ENCODE measurements around the gene SLC22A5. TPM values are rescaled to one million over a fixed set of nuclear protein-coding genes. Genes with fewer than 3 reads are reported as not detected.

SLC22A5 gene
- total RNA-seq, result 1 to 10 TPM; 4.0 to 4.1 TPM

DNA sequence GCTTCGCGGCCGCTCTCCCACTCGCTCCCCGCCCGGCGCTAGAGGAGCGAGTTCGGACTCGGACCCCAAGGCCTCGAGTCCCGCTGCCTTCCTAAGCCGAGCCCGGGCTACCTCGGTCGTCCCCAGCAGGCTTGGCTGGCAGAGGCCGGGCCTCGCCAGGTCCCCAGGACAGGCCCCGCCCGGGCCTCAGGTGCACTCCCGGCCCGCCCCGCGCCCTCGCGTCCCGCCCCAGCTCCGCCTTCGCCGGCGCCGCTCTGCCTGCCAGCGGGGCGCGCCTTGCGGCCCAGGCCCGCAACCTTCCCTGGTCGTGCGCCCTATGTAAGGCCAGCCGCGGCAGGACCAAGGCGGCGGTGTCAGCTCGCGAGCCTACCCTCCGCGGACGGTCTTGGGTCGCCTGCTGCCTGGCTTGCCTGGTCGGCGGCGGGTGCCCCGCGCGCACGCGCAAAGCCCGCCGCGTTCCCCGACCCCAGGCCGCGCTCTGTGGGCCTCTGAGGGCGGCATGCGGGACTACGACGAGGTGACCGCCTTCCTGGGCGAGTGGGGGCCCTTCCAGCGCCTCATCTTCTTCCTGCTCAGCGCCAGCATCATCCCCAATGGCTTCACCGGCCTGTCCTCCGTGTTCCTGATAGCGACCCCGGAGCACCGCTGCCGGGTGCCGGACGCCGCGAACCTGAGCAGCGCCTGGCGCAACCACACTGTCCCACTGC is at the start of gene SLC22A5:
Gene SLC22A5, plus strand, starts transcription at position 237 of the 707 bp plus-strand sequence. Its CDS starts 263 bp downstream, at position 500.
- TF ChIP-seq CTCF (IDR thresholded peaks at IDR 0.05), result no peak
- Mint-ChIP-seq H3K9me3 (no peaks in the 10 kb centered on the region), H3K4me3 (peak within 1 kb of the TSS; percentile 82), H3K36me3 (ENCODE audit: low read depth) (no peaks in the 10 kb centered on the region), H3K27me3 (no peaks in the 10 kb centered on the region), H3K4me1 (ENCODE audit: low read depth) (peaks cover 28% of the 10 kb centered on the region), H3K27ac (peak within 1 kb of the TSS; percentile 84)
- ATAC-seq (peak; percentile 96), DNase-seq (peak; percentile 73)
- CTCF ChIA-PET, result interaction anchor here (0.8 to 2.3 kb wide), 13 partner anchors 8 to 451 kb away, joined by 3 to 15 read pairs (median 4); partner anchors contain the start of gene SLC22A4
- POLR2A ChIA-PET, result interaction anchor here (1.0 to 1.6 kb wide), 8 partner anchors 9 to 144 kb away, joined by 3 to 7 read pairs (median 4); partner anchors contain the start of genes IRF1 and SLC22A4
- intact Hi-C loops (cut with micrococcal nuclease), result loop anchor here (10.0 kb wide), 1 partner anchor 305 kb away; the partner anchor contains the start of gene IL3

- CTCF ChIA-PET, result interaction anchor here (1.2 kb wide), 1 partner anchor 92 kb away, joined by 3 read pairs; the partner anchor contains the start of gene P4HA2
- no peak for TF ChIP-seq CTCF (IDR thresholded peaks at IDR 0.05)
- POLR2A ChIA-PET, result interaction anchor here (0.7 kb wide), 1 partner anchor 14 kb away, joined by 3 read pairs; no protein-coding TSS in a partner anchor
- ATAC-seq (no peak), DNase-seq (no peak)
- H3K4me3 Mint-ChIP-seq, result no peak overlapping the region
- intact Hi-C loops (cut with micrococcal nuclease), result no loop called here
- H3K9me3 Mint-ChIP-seq, result no peaks in the 10 kb centered on the region
- no peaks in the 10 kb centered on the region for H3K27me3 Mint-ChIP-seq
- no peaks in the 10 kb centered on the region for H3K36me3 Mint-ChIP-seq (ENCODE audit: low read depth)
- H3K27ac Mint-ChIP-seq, result no peak overlapping the region
- H3K4me1 Mint-ChIP-seq (ENCODE audit: low read depth), result no peaks in the 10 kb centered on the region
Measured at GRCh38 chr5:132319975-132320374, 49.5 kb upstream of the SLC22A5 start.

- H3K4me1 Mint-ChIP-seq (ENCODE audit: low read depth), result no peaks in the 10 kb centered on the region
- DNase-seq (no peak), ATAC-seq (no peak)
- H3K9me3 Mint-ChIP-seq, result no peaks in the 10 kb centered on the region
- POLR2A ChIA-PET, result no interaction called here
- no peak overlapping the region for H3K27ac Mint-ChIP-seq
- CTCF ChIA-PET, result no interaction called here
- no peak for TF ChIP-seq CTCF (IDR thresholded peaks at IDR 0.05)
- H3K4me3 Mint-ChIP-seq, result no peak overlapping the region
- H3K36me3 Mint-ChIP-seq (ENCODE audit: low read depth), result no peaks in the 10 kb centered on the region
- no peaks in the 10 kb centered on the region for H3K27me3 Mint-ChIP-seq
- intact Hi-C loops (cut with micrococcal nuclease), result no loop called here
Measured at GRCh38 chr5:132321109-132321721, 48.3 kb upstream of the SLC22A5 start.

- no peak overlapping the region for H3K27ac Mint-ChIP-seq
- no peaks in the 10 kb centered on the region for H3K27me3 Mint-ChIP-seq
- no peaks in the 10 kb centered on the region for H3K4me1 Mint-ChIP-seq (ENCODE audit: low read depth)
- no peak for TF ChIP-seq CTCF (IDR thresholded peaks at IDR 0.05)
- ATAC-seq (no peak), DNase-seq (no peak)
- ChIA-PET CTCF (interaction anchor here (1.1 to 1.6 kb wide), 3 partner anchors 29 to 84 kb away, joined by 3 to 5 read pairs (median 3); no protein-coding TSS in a partner anchor), POLR2A (interaction anchor here (0.6 kb wide), 1 partner anchor 156 kb away, joined by 3 read pairs; no protein-coding TSS in a partner anchor)
- intact Hi-C loops (cut with micrococcal nuclease), result no loop called here
- H3K9me3 Mint-ChIP-seq, result no peaks in the 10 kb centered on the region
- no peak overlapping the region for H3K4me3 Mint-ChIP-seq
- no peaks in the 10 kb centered on the region for H3K36me3 Mint-ChIP-seq (ENCODE audit: low read depth)
Measured at GRCh38 chr5:132322266-132322665, 47.2 kb upstream of the SLC22A5 start.

GRCh38 chr5:132323202-132323601 is 46.3 kb upstream of the SLC22A5 start:
- Mint-ChIP-seq H3K9me3 (no peaks in the 10 kb centered on the region), H3K4me3 (no peak overlapping the region), H3K36me3 (ENCODE audit: low read depth) (no peaks in the 10 kb centered on the region), H3K4me1 (ENCODE audit: low read depth) (no peaks in the 10 kb centered on the region), H3K27ac (no peak overlapping the region), H3K27me3 (no peaks in the 10 kb centered on the region)
- ChIA-PET CTCF (interaction anchor here (1.1 to 3.0 kb wide), 4 partner anchors 11 to 85 kb away, joined by 3 to 11 read pairs (median 4); no protein-coding TSS in a partner anchor), POLR2A (no interaction called here)
- DNase-seq (no peak), ATAC-seq (no peak)
- intact Hi-C loops (cut with micrococcal nuclease), result no loop called here
- no peak for TF ChIP-seq CTCF (IDR thresholded peaks at IDR 0.05)
